MM.1S (cell line): ENCODE measurements around the gene NPFF.

ENCODE experiments used
- CTCF ChIP-seq: fragments of 300-600 bp; sonication (generic); IDR thresholded peaks from 2 replicates; pipeline ENCODE4 v1.5.1; 2016; ENCODE audit warnings: antibody characterized with exemption, low read length, mixed read lengths
- EZH2 ChIP-seq: fragments of 300-600 bp; sonication (generic); optimal IDR thresholded peaks from 2 replicates; pipeline ENCODE3; 2017; ENCODE audit warnings: low read depth, mild to moderate bottlenecking, antibody characterized with exemption, low read length, mixed read lengths

GRCh38 chr12:53524476-53524875 is 17.2 kb upstream of the NPFF start:
- TF ChIP-seq EZH2 (no peak), CTCF (no peak)
